LNCAP (cell line): ENCODE results near the gene NACAD.

ENCODE experiments used
- TF ChIP-seq, protein P1 (sequence below): fragments of 450-650 bp; IDR thresholded peaks from 2 replicates; pipeline ENCODE4 v1.5.1; 2017; ENCODE audit warnings: mild to moderate bottlenecking

The NACAD gene

GRCh38 chr7:45060295-45060694 is 28.5 kb downstream of the NACAD start:
- TF ChIP-seq, protein P1, sequence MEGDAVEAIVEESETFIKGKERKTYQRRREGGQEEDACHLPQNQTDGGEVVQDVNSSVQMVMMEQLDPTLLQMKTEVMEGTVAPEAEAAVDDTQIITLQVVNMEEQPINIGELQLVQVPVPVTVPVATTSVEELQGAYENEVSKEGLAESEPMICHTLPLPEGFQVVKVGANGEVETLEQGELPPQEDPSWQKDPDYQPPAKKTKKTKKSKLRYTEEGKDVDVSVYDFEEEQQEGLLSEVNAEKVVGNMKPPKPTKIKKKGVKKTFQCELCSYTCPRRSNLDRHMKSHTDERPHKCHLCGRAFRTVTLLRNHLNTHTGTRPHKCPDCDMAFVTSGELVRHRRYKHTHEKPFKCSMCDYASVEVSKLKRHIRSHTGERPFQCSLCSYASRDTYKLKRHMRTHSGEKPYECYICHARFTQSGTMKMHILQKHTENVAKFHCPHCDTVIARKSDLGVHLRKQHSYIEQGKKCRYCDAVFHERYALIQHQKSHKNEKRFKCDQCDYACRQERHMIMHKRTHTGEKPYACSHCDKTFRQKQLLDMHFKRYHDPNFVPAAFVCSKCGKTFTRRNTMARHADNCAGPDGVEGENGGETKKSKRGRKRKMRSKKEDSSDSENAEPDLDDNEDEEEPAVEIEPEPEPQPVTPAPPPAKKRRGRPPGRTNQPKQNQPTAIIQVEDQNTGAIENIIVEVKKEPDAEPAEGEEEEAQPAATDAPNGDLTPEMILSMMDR, result no peak

- TF ChIP-seq, protein P1, result no peak
Measured at GRCh38 chr7:45057878-45058277, 30.9 kb downstream of the NACAD start.

DNA sequence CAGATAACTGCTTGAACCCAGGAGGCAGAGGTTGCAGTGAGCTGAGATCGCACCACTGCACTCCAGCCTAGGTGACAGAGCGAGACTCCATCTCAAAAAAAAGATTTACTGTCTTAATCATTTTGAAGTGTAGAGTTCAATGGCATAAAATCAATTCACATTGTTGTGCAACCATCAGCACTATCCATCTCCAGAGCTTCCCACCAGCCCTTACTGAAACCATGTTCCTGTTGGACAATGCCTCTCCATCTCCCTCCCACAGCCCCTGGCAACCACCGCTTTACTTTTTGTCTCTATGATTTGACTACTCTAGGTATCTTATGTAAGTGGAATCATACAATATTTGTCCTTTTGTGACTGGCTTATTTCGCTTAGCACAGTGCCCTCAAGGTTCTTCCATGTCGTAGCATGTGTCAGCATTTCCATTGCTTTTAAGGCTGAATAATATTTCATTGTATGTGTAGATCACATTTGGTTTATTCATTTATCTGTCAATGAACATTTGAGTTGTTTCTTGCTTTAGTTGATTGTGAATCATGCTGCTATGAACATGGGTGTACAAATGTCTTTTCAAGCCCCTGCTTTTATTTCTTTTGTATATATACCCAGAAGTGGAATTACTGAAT is 33.1 kb downstream of the NACAD start:
- TF ChIP-seq, protein P1, result no peak

DNA sequence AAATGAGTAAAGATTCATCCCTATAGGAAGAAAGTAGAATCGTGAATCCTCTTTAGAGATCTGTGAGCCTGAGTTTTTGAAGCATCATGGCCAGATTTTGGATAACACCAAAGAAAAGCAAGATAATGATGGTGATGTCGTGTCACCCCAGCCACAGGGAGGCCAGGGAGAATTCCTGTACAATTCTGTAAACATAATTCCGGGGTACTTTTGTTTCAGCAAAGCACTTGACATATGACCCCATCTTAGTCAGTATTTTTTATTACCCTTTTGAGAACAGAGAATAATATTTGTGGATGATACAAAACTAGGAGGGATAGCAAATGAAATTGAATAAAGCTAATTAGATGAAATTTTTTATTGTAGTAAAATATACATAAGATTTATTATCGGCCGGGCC is 33.8 kb downstream of the NACAD start:
- TF ChIP-seq, protein P1, result no peak

DNA sequence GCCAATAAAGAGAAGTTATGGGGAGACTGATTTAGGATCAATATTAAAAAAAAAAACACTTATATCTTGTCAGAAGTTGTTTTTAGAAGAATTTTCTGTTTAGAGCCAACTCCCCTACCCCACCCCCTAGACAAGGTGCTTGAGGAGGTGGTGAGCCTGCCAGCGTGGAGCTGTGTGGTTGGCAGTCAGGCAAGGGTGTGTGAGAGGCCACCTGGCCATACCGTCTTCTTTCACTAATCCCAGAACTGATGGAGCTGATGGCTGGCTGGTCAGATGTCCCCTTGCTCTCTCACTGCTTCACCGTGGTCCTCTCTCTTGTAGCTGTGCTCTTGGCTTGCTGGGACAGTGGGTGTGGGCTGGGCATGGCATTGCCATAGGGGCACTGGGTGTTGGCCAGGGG is 34.3 kb downstream of the NACAD start:
- TF ChIP-seq, protein P1, result no peak

- TF ChIP-seq, protein P1, result no peak
Measured at GRCh38 chr7:45053941-45054340, 34.8 kb downstream of the NACAD start.

DNA sequence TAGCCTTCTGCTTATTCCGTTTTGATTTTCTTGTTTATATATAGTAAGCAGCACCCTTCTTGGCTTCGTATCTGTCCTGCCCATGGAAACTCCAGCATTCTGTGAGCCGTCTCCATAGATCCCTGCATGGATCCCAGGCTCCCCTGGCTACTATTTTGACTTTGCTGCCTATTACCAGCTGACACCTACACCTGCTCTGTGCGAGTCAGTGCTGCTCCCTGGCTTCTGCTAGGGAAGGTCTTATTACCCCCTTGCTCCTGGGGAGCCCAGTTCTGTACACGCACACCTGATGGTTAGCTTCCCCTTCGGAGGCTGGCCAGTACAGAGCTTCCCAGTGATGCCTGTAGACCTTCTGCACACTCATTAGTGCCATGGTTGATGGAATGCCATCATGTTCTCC is 35.4 kb downstream of the NACAD start:
- TF ChIP-seq, protein P1, result no peak

DNA sequence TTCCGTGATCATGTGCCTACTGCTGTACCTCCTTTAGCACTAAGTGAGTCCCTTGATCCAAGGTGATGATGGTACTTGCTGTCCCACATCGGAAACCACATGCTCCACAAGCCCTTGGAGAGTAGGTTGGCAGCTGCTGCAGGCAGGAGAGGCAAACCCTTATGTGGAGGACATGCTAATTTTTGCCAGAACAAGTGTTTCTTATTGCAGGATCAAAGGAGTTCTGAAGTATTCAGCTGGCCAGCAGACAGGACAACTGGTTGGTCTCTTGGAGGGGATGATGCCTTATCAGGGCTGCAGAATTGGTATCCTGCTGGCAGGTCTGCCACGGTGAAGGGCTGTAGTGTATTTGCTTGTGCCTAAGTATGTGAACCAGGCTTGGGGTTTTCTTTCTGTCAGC is 36.8 kb downstream of the NACAD start:
- TF ChIP-seq, protein P1, result no peak
